HG02885 (cell line): ENCODE data around the gene CNTNAP3.
"Not testable (repeated sequence)": the region's sequence is repeated elsewhere in the genome, so short reads cannot be mapped to it uniquely, and the experiment has no call there.

Experiments
- ATAC-seq: cut with Tn5 transposase; IDR thresholded peaks from one replicate; pipeline ENCODE4 v1.9.1; 2021; ENCODE audit warnings: mild to moderate bottlenecking; ENCODE audit not compliant: unreplicated experiment, poor library complexity

CNTNAP3 gene

DNA sequence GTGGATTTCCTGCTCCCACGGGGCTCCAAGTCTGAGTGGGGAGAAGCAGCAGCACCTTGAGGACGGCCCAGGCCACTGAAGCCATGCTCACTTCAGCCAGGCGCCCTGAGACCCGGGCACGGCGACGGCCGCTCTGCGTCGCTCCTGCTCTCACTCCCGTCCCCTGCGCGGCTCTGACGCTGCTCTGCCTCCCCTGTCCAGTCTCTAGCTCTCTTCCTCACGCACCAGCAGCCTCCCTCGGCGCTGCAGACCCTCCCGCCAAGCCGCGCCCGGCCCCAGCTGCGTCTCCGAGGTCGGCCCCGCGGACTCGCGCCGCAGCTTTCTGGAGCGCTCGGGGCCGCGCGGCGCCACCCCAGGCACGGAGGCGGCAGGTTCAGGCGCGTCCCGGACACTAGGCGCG, at the start of gene CNTNAP3:
TSS of gene CNTNAP3 (minus strand) at position 188 of the 400 bp plus-strand sequence. CDS start at position 85, 103 bp downstream.
- not testable (repeated sequence) for ATAC-seq

- ATAC-seq, result not testable (repeated sequence)
Observed at GRCh38 chr9:39279995-39280394, 8.0 kb downstream of the CNTNAP3 start.

DNA sequence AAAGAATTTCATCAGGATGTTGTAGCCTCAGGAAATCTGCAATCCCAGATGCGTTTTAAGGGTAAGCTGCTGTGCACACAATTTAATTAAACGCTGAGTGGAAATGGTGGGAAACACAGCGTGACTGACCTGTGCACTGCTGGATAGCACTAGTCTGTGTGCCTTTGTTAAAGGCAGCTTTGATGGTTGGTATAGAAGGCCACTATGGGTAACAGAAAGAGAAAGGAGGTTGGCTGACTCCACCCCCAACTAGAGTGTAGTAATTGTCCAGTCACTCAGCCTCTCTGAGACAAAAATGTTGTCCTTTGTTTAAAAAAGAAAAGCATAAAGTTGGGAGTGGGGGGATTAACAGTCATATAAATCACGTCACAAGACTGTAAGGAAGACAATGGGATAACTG, 45.5 kb downstream of the CNTNAP3 start:
- ATAC-seq, result not testable (repeated sequence)

DNA sequence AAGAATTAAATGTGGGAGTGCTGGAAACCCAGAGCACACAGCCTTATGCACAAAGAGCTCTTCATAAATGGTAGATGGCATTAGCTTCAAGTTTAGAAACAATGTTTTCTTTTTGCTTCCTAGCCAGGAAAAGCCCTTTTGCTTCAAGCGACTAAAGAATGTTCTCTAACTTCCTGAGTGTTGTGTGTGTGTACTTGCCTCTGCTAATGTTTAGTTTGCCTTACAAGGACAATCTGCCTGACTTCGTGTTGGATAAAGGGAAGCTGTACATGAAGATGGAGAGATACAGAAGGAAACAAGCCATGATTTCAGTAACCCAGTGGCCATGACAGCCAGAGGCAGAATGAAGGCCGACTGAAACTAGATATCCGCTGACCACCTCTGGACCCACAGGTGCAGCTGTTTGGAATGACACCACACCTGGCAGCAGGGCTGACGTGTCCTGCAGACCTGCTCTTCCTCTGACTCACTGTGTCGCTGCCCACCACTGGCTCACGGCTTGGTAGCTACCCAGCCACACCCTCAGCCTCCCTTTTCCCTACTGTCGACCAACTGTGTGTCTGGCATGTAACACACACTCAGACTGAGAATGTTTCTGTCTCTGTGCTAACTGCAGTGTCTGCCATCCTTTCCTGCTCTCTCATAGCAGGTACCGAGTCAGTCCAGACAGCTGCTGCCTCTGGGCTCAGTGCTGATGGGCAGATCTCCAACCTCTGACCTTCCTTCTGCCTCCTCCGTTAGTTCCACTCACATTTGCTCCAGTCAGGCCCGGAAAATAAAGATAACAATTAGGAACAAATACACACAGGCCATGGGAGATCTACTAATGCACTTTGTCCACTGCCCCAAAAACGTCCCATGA, 55.6 kb downstream of the CNTNAP3 start:
- ATAC-seq, result not testable (repeated sequence)

- not testable (repeated sequence) for ATAC-seq
Observed at GRCh38 chr9:39215976-39216375, 72.0 kb downstream of the CNTNAP3 start.

DNA sequence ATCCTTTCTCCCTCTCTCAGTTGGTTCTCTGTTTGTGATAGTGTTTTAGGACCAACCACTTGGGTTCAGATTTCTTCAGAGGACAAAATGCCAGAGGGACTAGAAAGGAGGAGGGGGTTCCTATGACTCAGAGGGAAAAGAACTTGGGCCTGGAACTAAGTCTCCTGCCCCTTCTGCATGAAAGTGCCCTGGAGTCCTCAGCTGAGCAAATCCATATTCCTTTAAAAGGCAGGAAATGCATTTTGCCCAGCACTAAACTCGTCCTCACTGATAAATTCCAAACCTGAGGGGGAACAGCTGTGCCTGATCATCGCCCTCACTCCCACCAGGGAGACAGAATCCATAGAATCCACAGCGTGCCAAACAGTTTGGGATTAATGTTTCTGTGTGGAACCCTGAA, 78.2 kb downstream of the CNTNAP3 start:
- ATAC-seq, result not testable (repeated sequence)

GRCh38 chr9:39206643-39207042, 81.3 kb downstream of the CNTNAP3 start:
- not testable (repeated sequence) for ATAC-seq

DNA sequence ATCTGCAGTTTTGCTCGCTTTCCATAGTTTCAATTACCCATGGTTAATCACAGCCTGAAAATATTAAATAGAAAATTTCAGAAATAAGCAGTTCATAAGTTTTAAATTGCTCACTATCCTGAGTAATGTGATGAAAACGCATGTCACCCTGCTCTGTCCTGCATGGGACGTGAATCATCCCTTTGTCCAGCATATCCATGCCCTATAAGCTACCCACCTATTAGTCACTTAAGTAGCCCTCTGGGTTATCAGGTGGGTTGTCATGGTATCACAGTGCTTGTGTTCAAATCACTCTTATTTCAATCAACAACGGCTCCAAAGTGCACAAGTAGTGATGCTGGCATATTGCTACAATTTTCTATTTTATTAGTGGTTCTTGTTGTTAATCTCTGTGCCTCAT, 82.1 kb downstream of the CNTNAP3 start:
- not testable (repeated sequence) for ATAC-seq

DNA sequence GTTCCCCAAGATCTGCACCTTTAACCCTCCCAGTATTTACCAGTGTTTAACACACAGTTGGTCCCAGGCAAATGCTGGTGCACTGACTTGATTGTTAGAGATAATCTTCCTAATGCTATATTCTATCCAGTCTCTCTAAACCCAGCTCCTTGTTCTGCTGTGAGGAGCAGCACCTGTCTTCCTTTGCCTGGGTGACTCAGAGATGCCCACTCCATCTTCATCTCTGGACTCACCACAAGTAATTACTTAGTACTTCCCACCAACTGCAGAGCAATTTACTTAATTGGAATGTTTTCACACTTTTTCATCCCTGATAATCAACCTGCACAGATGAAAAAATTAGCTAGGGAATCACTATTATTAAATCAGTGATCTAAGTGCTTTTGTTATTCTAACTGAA, 87.6 kb downstream of the CNTNAP3 start:
- not testable (repeated sequence) for ATAC-seq

GRCh38 chr9:39198000-39198709, 89.8 kb downstream of the CNTNAP3 start:
- not testable (repeated sequence) for ATAC-seq

DNA sequence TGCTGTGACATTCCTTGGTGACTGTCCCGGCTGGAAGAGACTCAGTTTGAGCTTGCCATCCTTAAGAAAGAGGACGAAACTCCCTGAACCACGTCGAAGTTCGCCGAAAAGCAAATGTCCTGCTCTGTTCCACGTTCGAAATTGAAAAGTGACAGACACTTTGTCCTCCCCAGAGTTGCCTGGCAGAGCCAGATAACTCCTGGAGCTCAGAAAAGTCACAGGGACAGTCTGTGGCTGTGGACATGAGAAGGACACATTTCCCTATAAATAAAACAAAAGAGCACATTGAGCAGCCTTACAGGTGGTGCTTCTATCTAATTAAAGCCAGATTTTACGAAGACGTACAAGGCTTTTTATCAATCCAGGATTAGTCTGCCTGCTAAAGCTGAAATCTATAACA, 116.6 kb downstream of the CNTNAP3 start:
- ATAC-seq, result not testable (repeated sequence)

GRCh38 chr9:39157714-39158113, 130.3 kb downstream of the CNTNAP3 start:
- ATAC-seq, result not testable (repeated sequence)

GRCh38 chr9:39132826-39133552, 155.0 kb downstream of the CNTNAP3 start:
- not testable (repeated sequence) for ATAC-seq

- ATAC-seq, result not testable (repeated sequence)
Observed at GRCh38 chr9:39121401-39121800, 166.6 kb downstream of the CNTNAP3 start.

GRCh38 chr9:39111746-39112145, 176.2 kb downstream of the CNTNAP3 start:
- not testable (repeated sequence) for ATAC-seq

DNA sequence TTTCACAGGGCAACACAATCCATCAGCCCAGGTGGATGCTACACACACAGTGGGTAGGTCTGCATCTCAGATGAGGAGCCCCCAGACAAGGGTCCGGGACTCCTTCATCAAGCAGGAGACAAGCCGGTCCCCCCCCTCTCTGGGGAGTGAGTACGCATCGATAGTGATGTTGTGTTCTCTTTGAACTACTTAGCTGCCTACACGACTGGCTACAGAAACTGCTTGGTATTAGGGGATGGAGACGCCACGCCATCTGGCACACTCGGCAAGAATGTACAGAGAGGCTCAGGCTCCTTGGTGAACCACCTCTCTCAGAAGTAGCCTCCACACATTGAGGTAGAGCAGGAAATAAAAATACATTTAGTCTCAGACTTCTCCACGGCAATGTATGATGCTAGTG, 179.8 kb downstream of the CNTNAP3 start:
- no peak for ATAC-seq

GRCh38 chr9:39097208-39097607, 190.8 kb downstream of the CNTNAP3 start:
- ATAC-seq, result not testable (repeated sequence)

GRCh38 chr9:39085311-39085710, 202.7 kb downstream of the CNTNAP3 start:
- ATAC-seq, result not testable (repeated sequence)

- ATAC-seq, result not testable (repeated sequence)
Observed at GRCh38 chr9:39082574-39082973, 205.4 kb downstream of the CNTNAP3 start.

GRCh38 chr9:39080081-39080480, 207.9 kb downstream of the CNTNAP3 start:
- ATAC-seq, result not testable (repeated sequence)
